ENCODE measurements around the gene DTX1.

- TF ChIP-seq EZH2 (IDR thresholded peaks at IDR 0.05) (no peak), POLR2AphosphoS5 (IDR thresholded peaks at IDR 0.05; ENCODE audit: borderline replicate concordance, low read depth, low read length) (no peak), FOXP2 (optimal IDR thresholded peaks at IDR 0.05; ENCODE audit: control extremely low read depth, extremely low read length, insufficient read depth) (no peak)
These were observed 48.5 kb downstream of the DTX1 start for GRCh38 chr12:113104953-113105510.
